HepG2 (cell line): ENCODE results near the gene SLC16A3. TPM values are rescaled to one million over a fixed set of nuclear protein-coding genes. Genes with fewer than 3 reads are reported as not detected.
A peak's percentile ranks its signal among the peaks of the same experiment; 100 is the strongest.

Source experiments
- AKAP8 ChIP-seq: sonication (generic); formaldehyde crosslinking; IDR thresholded peaks from 2 replicates; pipeline ENCODE4 v1.5.1; 2020; ENCODE audit warnings: mild to moderate bottlenecking, missing genetic modification reagents
- EEA1 ChIP-seq: sonication (generic); formaldehyde crosslinking; IDR thresholded peaks from 2 replicates; pipeline ENCODE4 v1.5.1; 2020; ENCODE audit warnings: mild to moderate bottlenecking, missing genetic modification reagents, borderline replicate concordance
- HDAC1 ChIP-seq: sonication (generic); formaldehyde crosslinking; IDR thresholded peaks from 2 replicates; pipeline ENCODE4 v1.5.1; 2020; ENCODE audit warnings: mild to moderate bottlenecking, missing genetic modification reagents
- ISX ChIP-seq: sonication (generic); formaldehyde crosslinking; conservative IDR thresholded peaks from 2 replicates; pipeline ENCODE4 v1.5.0; 2020; ENCODE audit warnings: missing genetic modification reagents
- MAFG ChIP-seq: sonication (generic); formaldehyde crosslinking; IDR thresholded peaks from 2 replicates; pipeline ENCODE4 v1.5.1; 2020; ENCODE audit warnings: mild to moderate bottlenecking, missing genetic modification reagents
- MXI1 ChIP-seq: IDR thresholded peaks from 3 replicates; pipeline ENCODE4 v1.6.1; 2012; ENCODE audit warnings: low read depth, low read length, inconsistent platforms, borderline replicate concordance
- SIX1 ChIP-seq: sonication (generic); formaldehyde crosslinking; IDR thresholded peaks from 2 replicates; pipeline ENCODE4 v1.4.0; 2020; ENCODE audit warnings: missing genetic modification reagents, borderline replicate concordance
- SP5 ChIP-seq: IDR thresholded peaks from 2 replicates; pipeline ENCODE4 v1.6.1; 2016; ENCODE audit warnings: low read depth, borderline replicate concordance
- TFE3 ChIP-seq: IDR thresholded peaks from 2 replicates; pipeline ENCODE4 v1.6.1; 2016
- ZBTB20 ChIP-seq: sonication (generic); formaldehyde crosslinking; IDR thresholded peaks from 2 replicates; pipeline ENCODE4 v1.8.1; 2023; ENCODE audit warnings: missing genetic modification reagents, low read depth, mild to moderate bottlenecking, borderline replicate concordance
- ZBTB33 ChIP-seq: sonication (generic); formaldehyde crosslinking; IDR thresholded peaks from 2 replicates; pipeline ENCODE4 v1.4.0; 2020; ENCODE audit warnings: missing genetic modification reagents
- ZFYVE20 ChIP-seq: sonication (generic); formaldehyde crosslinking; IDR thresholded peaks from 2 replicates; pipeline ENCODE4 v1.8.0; 2023; ENCODE audit warnings: low read depth, mild to moderate bottlenecking, moderate library complexity, missing genetic modification reagents, borderline replicate concordance
- ZMYM3 ChIP-seq: sonication (generic); formaldehyde crosslinking; IDR thresholded peaks from 2 replicates; pipeline ENCODE4 v1.5.1; 2020; ENCODE audit warnings: mild to moderate bottlenecking, missing genetic modification reagents
- ZNF142 ChIP-seq: sonication (generic); formaldehyde crosslinking; IDR thresholded peaks from 2 replicates; pipeline ENCODE4 v1.4.0; 2020; ENCODE audit warnings: missing genetic modification reagents
- ZNF275 ChIP-seq: sonication (generic); formaldehyde crosslinking; IDR thresholded peaks from 2 replicates; pipeline ENCODE4 v1.8.0; 2022; ENCODE audit warnings: missing genetic modification reagents, mild to moderate bottlenecking, inconsistent platforms, borderline replicate concordance
- ZNF292 ChIP-seq: sonication (generic); formaldehyde crosslinking; IDR thresholded peaks from 2 replicates; pipeline ENCODE4 v1.8.1; 2022; ENCODE audit warnings: mild to moderate bottlenecking, low read depth, missing genetic modification reagents, borderline replicate concordance
- ZNF317 ChIP-seq: sonication (generic); formaldehyde crosslinking; IDR thresholded peaks from 2 replicates; pipeline ENCODE4 v1.5.0; 2020; ENCODE audit warnings: mild to moderate bottlenecking, missing genetic modification reagents
- ZNF761 ChIP-seq: sonication (generic); formaldehyde crosslinking; conservative IDR thresholded peaks from 2 replicates; pipeline ENCODE4 v1.4.0; 2020; ENCODE audit warnings: mild to moderate bottlenecking, missing genetic modification reagents
- polyA plus RNA-seq, 8 experiments: library from polyadenylated mRNA; depleted of rRNA in 3 of 8; stranded (reverse) in 7 of 8; unstranded in 1 of 8; fragments of >200 nt; fragmentation: Illumina TruSeq in 4 of 8; extraction: Trizol in 4 of 8; gene quantifications; 2 replicates each; pipeline versions ENCODE4 v1.2.1 to v1.2.3, GENCODE V29; 2011 to 2016; ENCODE audit warnings: low read depth in 4 of 8, missing spikeins in 1 of 8, mixed read lengths in 1 of 8; ENCODE audit not compliant: insufficient read depth in 1 of 8
- total RNA-seq, 5 experiments: library from RNA; depleted of rRNA; stranded (reverse); fragments of >200 nt; fragmentation: Illumina TruSeq; extraction: Trizol; gene quantifications; 2 replicates each; pipeline ENCODE4 v1.2.3, GENCODE V29; 2016; ENCODE audit warnings: low read depth in 1 of 5

The SLC16A3 gene
- total and polyA plus RNA-seq, 2 of the 13 experiments (the other 11 are each of a cell fraction or from before 2014, with no cell fraction given) = 242 to 349 TPM

GRCh38 chr17:82267575-82268379 is 38.9 kb downstream of the SLC16A3 start (continued):
- TF ChIP-seq ZNF142 (CRISPR knock-in tag) (peak; percentile 81), ZNF317 (CRISPR knock-in tag) (peak; percentile 89), TFE3 (CRISPR knock-in tag) (peak; percentile 89), ZBTB33 (CRISPR knock-in tag) (peak; percentile 88), EEA1 (CRISPR knock-in tag) (0 out of 2 replicates have a peak, but pooled peaks have one; percentile 14), MXI1 (peak; percentile 85; the same call in 1 of the 3 replicates), ZNF275 (CRISPR knock-in tag) (peak; percentile 98), SP5 (CRISPR knock-in tag) (peak; percentile 79), MAFG (no peak), SIX1 (peak; percentile 58; the same call in 1 of the 2 replicates), ZMYM3 (CRISPR knock-in tag) (peak; percentile 74), AKAP8 (peak; percentile 8), ZFYVE20 (CRISPR knock-in tag) (0 out of 2 replicates have a peak, but pooled peaks have one; percentile 70), ZNF292 (CRISPR knock-in tag) (peak; percentile 95), ZNF761 (CRISPR knock-in tag) (peak; percentile 83; the same call in 1 of the 2 replicates), ZBTB20 (peak; percentile 78), ISX (CRISPR knock-in tag) (no peak), HDAC1 (CRISPR knock-in tag) (peak; percentile 96)
